HG03175 (cell line): ENCODE results near the gene TBATA.

ENCODE experiments used
- ATAC-seq: cut with Tn5 transposase; IDR thresholded peaks from one replicate; pipeline ENCODE4 v1.9.1; 2021; ENCODE audit warnings: mild to moderate bottlenecking, moderate library complexity; ENCODE audit not compliant: unreplicated experiment

Gene TBATA

DNA sequence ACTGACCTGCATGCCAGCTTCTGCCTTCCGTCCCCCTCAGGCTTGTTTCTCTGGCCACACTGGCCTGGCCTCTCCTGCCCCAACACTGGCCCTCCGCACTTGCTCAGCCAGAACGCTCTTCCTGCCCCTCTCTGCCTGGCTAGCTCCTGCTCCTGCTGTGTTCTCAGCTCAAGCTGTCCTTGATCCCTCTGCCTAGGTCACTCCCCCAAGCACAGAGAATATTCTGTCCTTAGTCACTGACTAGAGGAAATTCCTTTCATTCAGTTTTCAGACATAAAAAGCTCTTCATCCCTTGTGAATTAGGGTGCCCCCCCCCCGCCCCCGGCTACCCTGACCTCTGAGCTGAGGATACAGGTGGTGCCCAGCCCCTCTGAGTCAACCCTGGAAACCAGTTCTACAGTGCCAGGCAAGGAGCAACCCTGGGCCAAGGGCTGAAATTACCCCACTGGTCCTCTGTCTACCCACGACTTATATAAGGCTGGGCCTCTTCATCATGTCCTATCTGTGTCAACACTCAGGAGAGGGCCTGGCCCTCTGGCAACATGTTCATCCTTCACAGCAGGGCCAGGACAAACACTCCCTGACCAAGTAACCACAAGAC lies 23.9 kb upstream of the TBATA start:
- ATAC-seq: no peak

DNA sequence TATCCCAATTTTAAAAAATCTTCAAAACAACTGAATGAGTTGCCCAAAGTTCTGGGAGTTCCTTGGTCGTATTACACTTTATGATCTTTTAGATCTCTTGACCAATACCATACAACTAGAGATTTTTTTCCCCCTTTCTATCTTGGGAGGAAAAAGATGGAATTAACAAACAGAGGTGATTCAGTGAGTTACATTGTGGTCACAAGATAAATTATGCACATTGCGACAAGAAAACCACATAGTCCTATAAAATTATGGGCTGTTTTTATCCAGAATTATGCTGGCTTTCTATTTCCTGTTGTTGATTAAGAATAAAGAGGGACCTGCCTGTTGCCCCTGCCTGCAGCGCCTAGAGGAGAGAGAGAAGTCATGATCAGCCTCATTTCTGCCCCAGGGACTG lies 22.4 kb upstream of the TBATA start:
- ATAC-seq: no peak

GRCh38 chr10:70806841-70807240 lies 21.7 kb upstream of the TBATA start:
- ATAC-seq: no peak

GRCh38 chr10:70805619-70806215 lies 20.5 kb upstream of the TBATA start:
- no peak for ATAC-seq

DNA sequence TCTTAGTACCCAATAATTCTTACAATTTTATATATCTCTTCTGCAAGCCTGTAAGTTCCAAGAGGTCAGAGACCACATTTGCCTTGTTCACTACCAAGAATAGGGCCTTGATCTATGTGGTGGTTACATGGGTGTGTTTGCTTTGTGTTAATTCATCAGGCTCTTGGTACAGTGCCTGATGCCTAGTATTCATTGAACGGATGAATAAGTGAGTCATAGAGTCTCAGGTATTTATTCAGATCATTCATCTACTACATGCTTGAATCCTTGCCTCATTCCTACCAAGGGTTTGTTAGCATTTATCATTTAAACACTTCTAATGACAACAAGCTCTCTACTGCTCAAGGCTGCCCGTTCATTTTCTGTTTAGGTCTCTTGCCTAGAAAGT lies 19.2 kb upstream of the TBATA start:
- ATAC-seq: no peak

DNA sequence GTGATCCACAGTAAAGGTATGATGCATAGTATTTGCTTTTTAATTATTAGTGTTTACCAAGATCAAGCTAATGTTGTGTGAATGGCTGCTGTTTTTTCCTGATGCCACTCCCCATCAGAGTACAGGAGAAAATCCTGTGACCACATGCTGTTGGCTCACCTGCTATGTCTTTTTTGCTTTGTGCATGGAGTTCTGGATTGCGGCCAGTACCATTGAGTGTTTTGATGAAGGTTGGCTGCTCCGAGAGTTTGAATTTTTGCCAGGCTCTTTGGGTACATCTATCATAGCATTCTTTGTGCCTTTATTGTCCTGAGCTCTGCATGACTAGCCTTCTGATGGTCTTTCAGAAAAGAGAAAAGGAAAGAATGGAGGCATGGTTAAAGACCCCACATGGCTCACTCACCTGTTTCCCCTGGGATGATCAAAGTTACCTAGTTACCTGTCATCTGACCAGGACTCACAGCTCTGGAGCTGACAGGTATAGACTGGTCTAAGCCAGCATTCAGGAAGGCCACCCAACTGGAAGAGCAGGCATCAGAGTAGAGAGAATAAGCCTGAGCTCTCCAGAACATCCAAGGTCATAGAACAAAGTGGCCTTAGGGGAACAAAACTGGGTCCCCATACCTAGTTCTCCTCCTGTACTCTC lies 18.7 kb upstream of the TBATA start:
- no peak for ATAC-seq

GRCh38 chr10:70801854-70802253 lies 16.7 kb upstream of the TBATA start:
- no peak for ATAC-seq

DNA sequence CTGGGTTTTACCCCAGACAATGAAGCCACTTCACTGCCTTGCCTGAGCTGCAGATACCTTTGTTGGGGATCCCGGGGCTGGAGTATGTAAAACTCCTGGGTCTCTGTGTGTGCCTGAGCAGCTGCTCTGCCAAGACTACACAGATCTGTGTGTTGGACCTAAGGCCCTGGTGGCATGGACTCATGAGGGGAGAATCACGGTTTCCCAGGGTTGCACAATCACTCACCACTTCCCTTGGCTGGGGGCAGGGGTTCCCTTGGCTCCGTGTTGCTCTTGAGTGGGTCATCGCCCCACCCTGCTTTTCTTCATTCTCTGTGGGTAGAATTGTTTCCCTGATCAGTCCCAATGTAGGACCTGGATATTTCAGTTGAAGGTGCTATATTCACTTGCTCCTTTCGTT lies 13.9 kb upstream of the TBATA start:
- ATAC-seq: no peak

DNA sequence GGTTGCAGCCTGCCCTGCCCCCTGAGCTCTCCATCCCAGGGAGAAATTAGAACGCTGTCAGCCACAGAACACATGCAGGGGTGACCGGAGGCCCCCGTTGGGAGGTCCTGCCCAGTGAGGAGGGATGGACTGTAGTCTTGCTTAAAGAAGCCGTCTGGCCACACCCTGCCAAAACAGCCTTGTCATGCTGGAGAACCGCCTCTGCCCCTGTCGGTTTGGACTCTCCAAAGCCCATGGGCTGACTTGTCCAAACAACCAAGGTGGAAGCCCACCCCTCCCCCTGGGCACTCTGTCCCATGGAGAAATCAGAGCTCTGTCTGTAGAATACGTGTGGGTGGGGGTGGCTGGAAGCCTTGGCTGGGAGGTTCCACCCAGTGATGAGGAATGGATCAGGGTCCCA lies 12.7 kb upstream of the TBATA start:
- no peak for ATAC-seq

- no peak for ATAC-seq
These were observed 10.4 kb upstream of the TBATA start for GRCh38 chr10:70795613-70796012.

DNA sequence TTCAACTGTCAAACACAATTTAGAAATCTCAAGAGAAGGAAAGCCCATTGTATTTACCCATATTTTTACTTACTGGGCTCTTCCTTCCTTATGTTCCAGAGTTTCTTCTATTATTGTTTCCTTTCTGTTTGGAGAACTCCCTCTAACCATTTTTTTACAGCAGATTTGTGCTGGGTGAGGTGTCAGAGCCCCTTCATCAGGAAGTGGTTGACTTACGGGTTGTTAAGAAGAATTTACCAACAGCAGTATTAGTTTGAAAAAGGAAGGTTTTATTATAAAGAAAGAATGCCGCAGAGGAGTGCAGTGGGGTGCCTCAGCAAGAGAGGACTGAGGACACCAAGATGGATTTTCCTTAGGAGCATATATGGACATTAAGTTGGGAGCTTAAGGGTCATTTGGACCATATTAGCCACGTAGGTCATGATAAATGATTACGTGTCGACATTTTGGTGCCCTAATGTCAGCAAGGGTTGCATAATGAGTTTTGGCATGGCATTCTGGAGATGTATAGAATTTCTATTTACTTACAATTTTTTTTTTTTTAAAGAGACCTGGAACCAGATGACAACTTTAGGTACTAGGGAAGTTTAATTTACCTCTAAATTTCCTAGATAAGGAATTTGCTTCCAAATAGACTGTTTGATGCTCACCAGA lies 6.3 kb upstream of the TBATA start:
- ATAC-seq: no peak

DNA sequence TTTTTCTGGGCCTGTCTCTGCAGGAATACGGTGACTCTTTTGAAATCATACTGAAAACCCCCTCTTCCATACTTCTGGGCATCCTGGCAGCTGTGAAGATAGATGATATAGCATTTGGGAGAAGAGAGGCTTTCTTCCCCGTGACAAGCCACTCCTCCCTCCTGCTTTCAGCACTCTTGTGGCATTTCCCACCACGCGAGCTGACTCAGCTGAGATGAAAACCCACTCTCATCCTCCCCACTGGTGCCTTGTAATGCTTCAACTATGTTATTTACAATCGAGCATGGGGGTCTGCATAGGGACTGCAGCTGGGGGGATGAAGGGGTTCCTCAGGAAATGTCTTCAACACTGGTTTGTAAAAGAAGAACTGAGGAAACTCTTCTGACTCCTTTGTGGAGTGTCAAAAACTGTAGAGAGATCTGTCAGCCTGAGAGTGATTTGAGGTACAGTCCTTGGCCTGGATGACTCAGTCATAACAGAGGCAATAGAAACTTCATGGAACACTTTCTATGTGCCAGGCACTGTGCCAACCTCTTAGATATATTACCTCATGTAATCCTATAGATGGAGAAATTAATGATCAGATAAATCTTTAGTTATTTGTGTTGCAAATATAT lies 1.7 kb upstream of the TBATA start:
- ATAC-seq: no peak

DNA sequence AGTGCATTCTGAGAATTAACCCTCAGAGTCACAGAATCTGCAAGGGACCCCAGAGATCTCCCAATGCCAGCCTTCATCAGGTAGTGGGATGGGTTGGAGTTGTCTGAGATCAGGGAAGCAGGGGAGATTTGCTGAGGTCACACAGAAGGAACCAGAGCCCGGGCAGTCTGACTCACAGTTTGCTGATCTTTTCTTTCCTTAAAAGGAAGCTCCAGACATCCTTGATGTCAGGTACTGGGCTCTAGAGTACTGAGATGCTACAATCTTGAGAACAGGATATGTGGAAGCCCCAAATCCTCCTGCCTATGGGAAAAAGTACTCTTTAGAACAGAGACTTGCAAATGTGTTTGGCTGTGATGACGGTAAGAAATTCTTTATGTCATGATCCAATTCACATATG lies 706 bp downstream of the TBATA start:
- ATAC-seq: no peak

GRCh38 chr10:70784016-70784415 lies 1.2 kb downstream of the TBATA start:
- no peak for ATAC-seq

- no peak for ATAC-seq
These were observed 2.2 kb downstream of the TBATA start for GRCh38 chr10:70782746-70783680.

GRCh38 chr10:70782086-70782745 lies 3.0 kb downstream of the TBATA start:
- no peak for ATAC-seq

GRCh38 chr10:70781461-70782051 lies 3.6 kb downstream of the TBATA start:
- no peak for ATAC-seq

GRCh38 chr10:70780772-70781171 lies 4.4 kb downstream of the TBATA start:
- no peak for ATAC-seq

DNA sequence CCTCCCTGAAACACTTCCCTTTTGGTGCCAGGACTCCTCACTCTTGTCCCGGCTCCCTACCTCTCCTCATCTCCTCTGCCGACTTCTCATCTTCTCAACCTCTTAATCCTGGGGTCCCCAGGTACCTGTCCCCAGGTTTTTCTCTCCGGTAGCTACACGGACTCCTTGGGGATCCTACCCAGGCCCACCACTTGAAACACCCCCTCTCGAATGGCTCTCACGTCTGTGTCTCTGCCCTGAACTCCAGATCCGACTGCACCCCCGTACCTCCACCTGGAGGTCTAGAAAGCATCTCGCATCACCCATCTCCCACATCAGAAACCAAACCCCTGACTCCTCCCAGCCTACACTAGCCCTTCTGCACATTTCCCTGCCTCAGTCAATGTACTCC lies 4.8 kb downstream of the TBATA start:
- ATAC-seq: no peak
